IMR-90 (cell line): ENCODE results near the gene GNAT3. TPM values are rescaled to one million over a fixed set of nuclear protein-coding genes. Genes with fewer than 3 reads are reported as not detected.

Experiments
- ATAC-seq: fragments of 200-7000 bp; cut with Tn5 transposase; 2 replicates; pipeline ENCODE4 v1.9.1; 2020; ENCODE audit warnings: low read depth, mild to moderate bottlenecking, moderate library complexity
- BruUV-seq: library from RNA; stranded (reverse); fragments of 400-500 nt; replicated peaks from 2 replicates; lab custom pipeline; 2021; lab: Mats Ljungman, UMichigan
- CTCF ChIA-PET: fragments of 300-600 bp; formaldehyde crosslinking; extraction: SDS; loops from one replicate; lab custom pipeline; 2021; ENCODE audit warnings: antibody characterized with exemption; lab: Yijun Ruan, JAX
- POLR2A ChIA-PET: fragments of 300-600 bp; sonication (Branson Sonifier 250); formaldehyde crosslinking; loops from one replicate; lab custom pipeline; 2022; ENCODE audit warnings: antibody characterized with exemption; ENCODE audit not compliant: unreplicated experiment; lab: Charles Lee
- DNase-seq: peaks from one replicate; pipeline ENCODE4 v3.0.0; 2013
- H2AFZ ChIP-seq: replicated peaks from 2 replicates; pipeline ENCODE3; 2013; ENCODE audit warnings: low read length, mild to moderate bottlenecking; ENCODE audit not compliant: poor library complexity
- H2AK5ac ChIP-seq: 2 replicates; pipeline ENCODE4 v1.6.1; 2013; ENCODE audit warnings: low read depth, low read length, inconsistent platforms
- H2AK9ac ChIP-seq: replicated peaks from 2 replicates; pipeline ENCODE3; 2013; ENCODE audit warnings: mild to moderate bottlenecking, low read depth, low read length, moderate library complexity; ENCODE audit not compliant: poor library complexity
- H2BK120ac ChIP-seq: 2 replicates; pipeline ENCODE4 v1.6.1; 2013; ENCODE audit warnings: low read depth, low read length, inconsistent platforms
- H2BK15ac ChIP-seq: 3 replicates; pipeline ENCODE4 v1.6.1; 2013; ENCODE audit warnings: low read depth, low read length, inconsistent platforms
- H2BK20ac ChIP-seq: 2 replicates; pipeline ENCODE4 v1.6.1; 2013; ENCODE audit warnings: low read depth, mild to moderate bottlenecking, inconsistent platforms, low read length, moderate library complexity
- H2BK5ac ChIP-seq: 2 replicates; pipeline ENCODE4 v1.6.1; 2013; ENCODE audit warnings: mild to moderate bottlenecking, low read depth, low read length, inconsistent platforms; ENCODE audit not compliant: poor library complexity, severe bottlenecking
- H3K14ac ChIP-seq: replicated peaks from 2 replicates; pipeline ENCODE4 v1.6.1; 2013; ENCODE audit warnings: low read depth, low read length, inconsistent platforms
- H3K18ac ChIP-seq: 2 replicates; pipeline ENCODE4 v1.6.1; 2013; ENCODE audit warnings: low read depth, low read length, control low read depth
- H3K23ac ChIP-seq: 2 replicates; pipeline ENCODE4 v1.6.1; 2013; ENCODE audit warnings: low read depth, low read length, inconsistent platforms
- H3K27ac ChIP-seq: 2 replicates; pipeline ENCODE4 v1.5.1; 2013; ENCODE audit warnings: mild to moderate bottlenecking, control low read depth, low read length; ENCODE audit not compliant: insufficient read depth
- H3K27me3 ChIP-seq: 2 replicates; pipeline ENCODE4 v1.6.1; 2013; ENCODE audit warnings: low read length; ENCODE audit not compliant: control insufficient read depth, insufficient read depth
- H3K36me3 ChIP-seq: 2 replicates; pipeline ENCODE4 v1.6.1; 2013; ENCODE audit warnings: low read length, mixed read lengths; ENCODE audit not compliant: control insufficient read depth, insufficient read depth
- H3K4ac ChIP-seq: 2 replicates; pipeline ENCODE4 v1.6.1; 2013; ENCODE audit warnings: low read depth, low read length, inconsistent platforms
- H3K4me1 ChIP-seq: 2 replicates; pipeline ENCODE4 v1.6.1; 2013; ENCODE audit warnings: low read length, mixed read lengths; ENCODE audit not compliant: control insufficient read depth, insufficient read depth
- H3K4me2 ChIP-seq: 2 replicates; pipeline ENCODE4 v1.6.1; 2013; ENCODE audit warnings: low read depth, mild to moderate bottlenecking, control low read depth, low read length, moderate library complexity
- H3K4me3 ChIP-seq: 2 replicates; pipeline ENCODE4 v1.5.1; 2013; ENCODE audit warnings: low read depth, mild to moderate bottlenecking, control low read depth, low read length, moderate library complexity; ENCODE audit not compliant: insufficient read depth
- H3K56ac ChIP-seq: 2 replicates; pipeline ENCODE4 v1.6.1; 2013; ENCODE audit warnings: low read length, inconsistent platforms; ENCODE audit not compliant: insufficient read depth; ENCODE audit errors: extremely low read depth
- H3K79me1 ChIP-seq, 2 experiments: 2 replicates each; pipeline ENCODE4 v1.6.1; 2013; ENCODE audit warnings: low read length in 2 of 2, inconsistent platforms in 1 of 2, low read depth in 1 of 2
- H3K9ac ChIP-seq: 2 replicates; pipeline ENCODE4 v1.6.1; 2013; ENCODE audit warnings: low read depth, low read length, control low read depth
- H3K9me1 ChIP-seq: 2 replicates; pipeline ENCODE4 v1.6.1; 2013; ENCODE audit warnings: low read length, inconsistent platforms; ENCODE audit not compliant: insufficient read depth
- H3K9me3 ChIP-seq: 2 replicates; pipeline ENCODE4 v1.6.1; 2013; ENCODE audit warnings: low read length; ENCODE audit not compliant: control insufficient read depth, insufficient read depth
- H4K20me1 ChIP-seq: 2 replicates; pipeline ENCODE4 v1.6.1; 2013; ENCODE audit warnings: low read length, inconsistent platforms; ENCODE audit not compliant: insufficient read depth
- H4K5ac ChIP-seq: 2 replicates; pipeline ENCODE4 v1.6.1; 2013; ENCODE audit warnings: mild to moderate bottlenecking, low read depth, low read length, control low read depth
- H4K8ac ChIP-seq, 2 experiments: 2 replicates each; pipeline ENCODE4 v1.6.1; 2013; ENCODE audit warnings: low read depth in 2 of 2, low read length in 2 of 2, control low read depth in 1 of 2, inconsistent platforms in 1 of 2
- H4K91ac ChIP-seq: 2 replicates; pipeline ENCODE4 v1.6.1; 2013; ENCODE audit warnings: low read depth, low read length, inconsistent platforms; ENCODE audit not compliant: insufficient read depth
- FOS ChIP-seq: fragments of 150-350 bp; IDR thresholded peaks from 2 replicates; pipeline ENCODE4 v1.6.1; 2016; ENCODE audit warnings: low read depth, low read length
- POLR2A ChIP-seq: IDR thresholded peaks from 2 replicates; pipeline ENCODE4 v1.6.1; 2012; ENCODE audit warnings: mild to moderate bottlenecking, low read depth, low read length
- WGBS, 2 experiments: methylation state at CpG; one replicate each; pipeline versions ENCODE4 v1.1.5 to v1.1.7; 2013; ENCODE audit warnings: missing lambda C conversion rate in 2 of 2; ENCODE audit not compliant: insufficient read length in 1 of 2; ENCODE audit errors: extremely low coverage in 2 of 2; 5-methylcytosine and 5-hydroxymethylcytosine counted together
- dilution Hi-C: fragments of 300-500 bp; cut with HindIII; formaldehyde crosslinking; loops from one replicate; pipeline ENCODE4 v1.14.3; 2018; ENCODE audit warnings: low sequenced_read_pairs; ENCODE audit not compliant: unreplicated experiment
- in situ Hi-C: fragments of 300-500 bp; cut with MboI; formaldehyde crosslinking; loops from 3 replicates; pipeline ENCODE4 v1.14.3; 2019; ENCODE audit warnings: low sequenced_read_pairs, inconsistent platforms, mixed read lengths
- intact Hi-C: fragments of 100-400 bp; cut with micrococcal nuclease; formaldehyde crosslinking; loops from 2 replicates; pipeline ENCODE4 v1.10.0; 2022
- polyA plus RNA-seq, 3 experiments: library from polyadenylated mRNA; depleted of rRNA; stranded (reverse); fragments of >200 nt; gene quantifications; 2 replicates each; pipeline ENCODE4 v1.2.3, GENCODE V29; 2012; ENCODE audit warnings: low replicate concordance in 1 of 3
- total RNA-seq: library from RNA; depleted of rRNA; stranded (reverse); fragments of >200 nt; gene quantifications from 2 replicates; pipeline ENCODE4 v1.2.3, GENCODE V29; 2012

The GNAT3 gene
- total and polyA plus RNA-seq, 2 of the 4 experiments (the other 2 are of a cell fraction): not detected

DNA sequence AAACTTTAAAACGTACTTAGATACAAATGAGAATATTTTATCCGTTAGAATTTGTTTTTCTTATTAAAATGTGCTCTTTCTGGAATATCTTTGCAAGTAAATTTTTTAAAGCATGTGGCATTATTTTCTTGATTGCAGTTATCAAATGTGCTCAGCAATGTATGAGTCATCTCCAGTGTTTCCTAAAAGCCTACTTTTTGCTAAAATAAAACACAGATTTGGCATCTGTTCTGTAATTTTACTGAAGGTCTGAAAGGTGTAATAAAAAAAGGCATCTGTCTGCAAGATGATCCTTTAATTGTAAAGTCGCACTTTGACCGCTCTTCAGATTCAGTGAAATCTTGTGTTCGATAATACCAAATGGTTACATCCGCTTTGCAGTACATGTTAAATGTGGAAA is 3.4 kb downstream of the GNAT3 start:
- Histone ChIP-seq H2BK20ac (no peak overlapping the region), H2AFZ (no peak overlapping the region), H2AK5ac (no peak overlapping the region), H4K91ac (no peak overlapping the region), H3K4me3 (no peak overlapping the region), H4K5ac (no peak overlapping the region), H3K27me3 (no peaks in the 10 kb centered on the region), H3K18ac (no peak overlapping the region), H2BK15ac (0 out of 3 replicates have a peak overlapping the region, but pooled peaks have one; percentile 32), H3K79me1 (no peaks in the 10 kb centered on the region), H3K14ac (no peak overlapping the region), H3K23ac (no peak overlapping the region), H3K36me3 (no peaks in the 10 kb centered on the region), H3K9me1 (no peaks in the 10 kb centered on the region), H3K9ac (no peak overlapping the region), H2AK9ac (no peak overlapping the region), H2BK5ac (no peak overlapping the region), H3K56ac (no peak overlapping the region), H3K9me3 (no peaks in the 10 kb centered on the region), H2BK120ac (no peak overlapping the region), H3K27ac (no peak overlapping the region), H4K8ac (no peak overlapping the region), H3K4ac (no peak overlapping the region), H3K4me1 (no peaks in the 10 kb centered on the region), H4K20me1 (no peaks in the 10 kb centered on the region), H3K4me2 (no peak overlapping the region)
- intact Hi-C loops: loop anchor here (5.0 kb wide), 1 partner anchor 1794 kb away; no protein-coding TSS in a partner anchor
- DNase-seq (peak; percentile 52), ATAC-seq (no peak)
- no TSS peak for BruUV-seq
- ChIA-PET CTCF (no interaction called here), POLR2A (no interaction called here)
- WGBS, 2 experiments: no CpG with 5 or more reads among the region's 6 CpGs
- dilution Hi-C loops: no loop called here
- TF ChIP-seq FOS: peak; percentile 50; the same call in 1 of the 2 replicates
- TF ChIP-seq POLR2A: no peak
- in situ Hi-C loops: no loop called here
